Astrocyte (in vitro differentiated cells and primary cell): ENCODE results near the gene CNGA1.

Source experiments
- EZH2 ChIP-seq: IDR thresholded peaks from 2 replicates; pipeline ENCODE4 v1.6.1; 2012; ENCODE audit warnings: mild to moderate bottlenecking, low read length, inconsistent platforms; ENCODE audit not compliant: insufficient read depth
- TF ChIP-seq, protein P1 (sequence below): IDR thresholded peaks from 2 replicates; pipeline ENCODE4 v1.5.1; 2011; ENCODE audit warnings: low read depth, mild to moderate bottlenecking, inconsistent platforms, low read length, moderate library complexity; ENCODE audit not compliant: insufficient read depth

- TF ChIP-seq, protein P1, sequence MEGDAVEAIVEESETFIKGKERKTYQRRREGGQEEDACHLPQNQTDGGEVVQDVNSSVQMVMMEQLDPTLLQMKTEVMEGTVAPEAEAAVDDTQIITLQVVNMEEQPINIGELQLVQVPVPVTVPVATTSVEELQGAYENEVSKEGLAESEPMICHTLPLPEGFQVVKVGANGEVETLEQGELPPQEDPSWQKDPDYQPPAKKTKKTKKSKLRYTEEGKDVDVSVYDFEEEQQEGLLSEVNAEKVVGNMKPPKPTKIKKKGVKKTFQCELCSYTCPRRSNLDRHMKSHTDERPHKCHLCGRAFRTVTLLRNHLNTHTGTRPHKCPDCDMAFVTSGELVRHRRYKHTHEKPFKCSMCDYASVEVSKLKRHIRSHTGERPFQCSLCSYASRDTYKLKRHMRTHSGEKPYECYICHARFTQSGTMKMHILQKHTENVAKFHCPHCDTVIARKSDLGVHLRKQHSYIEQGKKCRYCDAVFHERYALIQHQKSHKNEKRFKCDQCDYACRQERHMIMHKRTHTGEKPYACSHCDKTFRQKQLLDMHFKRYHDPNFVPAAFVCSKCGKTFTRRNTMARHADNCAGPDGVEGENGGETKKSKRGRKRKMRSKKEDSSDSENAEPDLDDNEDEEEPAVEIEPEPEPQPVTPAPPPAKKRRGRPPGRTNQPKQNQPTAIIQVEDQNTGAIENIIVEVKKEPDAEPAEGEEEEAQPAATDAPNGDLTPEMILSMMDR, result no peak
- no peak for TF ChIP-seq EZH2
Observed at GRCh38 chr4:48021100-48021499, 4.6 kb upstream of the CNGA1 start.
